ENCODE results near the gene DEFB112. TPM values are rescaled to one million over a fixed set of nuclear protein-coding genes. Genes with fewer than 3 reads are reported as not detected.

Gene DEFB112
- total RNA-seq, 4 donors from 2014 or later = not detected

DNA sequence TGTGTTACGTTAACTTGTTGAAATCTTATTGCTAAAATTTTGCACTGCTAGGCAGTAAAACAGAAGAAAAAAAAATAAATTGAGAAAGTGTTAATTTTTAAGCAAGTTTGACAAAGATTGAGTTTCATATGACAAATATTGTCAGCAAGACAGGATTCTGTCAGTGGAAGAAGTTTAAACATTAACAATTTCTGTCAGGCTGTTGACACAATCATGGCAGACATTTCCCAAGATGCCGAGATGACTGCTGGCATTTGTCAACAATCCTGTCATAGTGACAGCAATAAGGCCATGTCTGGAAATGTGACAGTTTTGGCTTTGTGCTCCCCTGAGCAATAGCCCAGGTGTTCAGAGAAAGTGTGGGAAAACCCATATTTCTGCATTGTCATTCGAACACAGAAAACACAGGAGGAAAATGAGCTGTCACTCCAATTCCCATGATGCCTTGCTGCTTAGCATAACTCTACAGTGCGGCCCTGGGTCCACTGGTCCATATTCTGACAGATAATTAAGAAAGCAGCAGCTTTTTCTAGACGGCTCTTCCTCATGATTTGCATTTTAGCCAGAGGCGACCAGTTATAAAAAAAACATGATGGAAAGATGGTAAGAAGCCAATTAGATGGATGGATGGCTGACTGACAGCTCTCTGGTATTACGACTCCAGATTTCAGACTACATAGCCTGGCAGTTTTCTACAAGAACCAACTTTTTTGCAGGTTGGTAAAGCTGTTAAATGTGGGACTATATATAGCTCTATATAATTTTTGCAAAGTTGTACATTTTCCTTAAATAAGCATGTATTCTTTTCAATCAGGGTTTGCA lies 43.6 kb upstream of the DEFB112 start:
- WGBS = 66% methylated on average over 7 of the region's 7 CpGs
- TF ChIP-seq POLR2AphosphoS5 (IDR thresholded peaks at IDR 0.05) = no peak
- TF ChIP-seq EP300 (IDR thresholded peaks at IDR 0.05) = no peak
- TF ChIP-seq CTCF (IDR thresholded peaks at IDR 0.05) = no peak
- no peak for TF ChIP-seq POLR2A (IDR thresholded peaks at IDR 0.05; ENCODE audit: low read depth)

DNA sequence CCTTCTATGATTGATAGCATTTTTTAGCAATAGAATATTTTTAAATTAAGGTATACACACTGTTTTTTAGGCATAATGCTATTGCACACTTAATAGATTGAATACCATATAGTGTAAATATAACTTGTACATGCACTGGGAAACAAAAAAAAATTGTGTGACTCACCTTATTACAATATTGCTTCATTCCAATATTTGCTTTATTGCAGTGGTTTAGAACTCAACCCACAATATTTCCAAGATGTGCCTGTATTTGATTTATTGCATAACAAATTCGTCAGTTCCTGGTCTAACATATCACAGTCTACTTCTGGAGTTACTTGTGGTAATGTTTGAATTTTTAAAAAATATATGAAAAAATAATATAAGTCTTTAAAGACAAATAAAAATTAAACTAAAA lies 41.9 kb upstream of the DEFB112 start:
- Histone ChIP-seq H3K4me3 (no peak overlapping the region), H3K36me3 (no peaks in the 10 kb centered on the region), H3K4me1 (peaks cover 0 to 19% (median 14%) of the 10 kb centered on the region in 4 donors), H3K9me3 (no peaks in the 10 kb centered on the region), H3K27ac (replicated peaks in 1 of 4) (no peak overlapping the region), H3K27me3 (no peaks in the 10 kb centered on the region)
- intact Hi-C loops (cut with DNase I) = no loop called here
- TF ChIP-seq EP300 (IDR thresholded peaks at IDR 0.05) (no peak), CTCF (IDR thresholded peaks at IDR 0.05) (no peak), POLR2AphosphoS5 (IDR thresholded peaks at IDR 0.05) (no peak), POLR2A (IDR thresholded peaks at IDR 0.05; ENCODE audit: low read depth) (no peak)
- 51% methylated on average over 1 of the region's 1 CpG for WGBS
- DNase-seq (ENCODE audit: extremely low spot score) = no peak

More for the DNA sequence above, 43.6 kb upstream of the DEFB112 start:
- Histone ChIP-seq H3K27ac (replicated peaks in 1 of 4) (no peak overlapping the region), H3K4me3 (no peak overlapping the region), H3K4me1 (peaks cover 0 to 26% (median 22%) of the 10 kb centered on the region in 4 donors), H3K9me3 (no peaks in the 10 kb centered on the region), H3K36me3 (no peaks in the 10 kb centered on the region), H3K27me3 (no peaks in the 10 kb centered on the region)
- DNase-seq (ENCODE audit: extremely low spot score) = no peak
- intact Hi-C loops (cut with DNase I) = no loop called here

DNA sequence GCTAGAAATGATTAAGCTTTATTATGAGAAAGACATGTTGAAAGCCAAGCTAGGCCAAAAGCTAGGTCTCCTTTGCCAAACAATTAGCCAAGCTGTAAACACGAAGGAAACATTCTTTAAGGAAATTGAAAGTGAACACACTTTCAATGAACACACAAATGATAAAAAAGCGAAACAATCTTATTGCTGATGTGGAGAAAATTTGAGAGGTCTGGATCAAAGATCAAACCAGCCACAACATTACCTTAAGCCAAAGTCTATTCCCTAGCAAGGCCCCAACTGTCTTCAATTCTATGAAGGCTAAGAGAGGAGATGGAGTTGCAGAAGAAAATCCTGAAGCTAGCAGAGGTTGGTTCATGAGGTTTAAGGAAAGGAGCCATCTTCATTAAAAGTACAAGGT lies 40.2 kb upstream of the DEFB112 start:
- WGBS = 83% methylated on average over 2 of the region's 2 CpGs
- intact Hi-C loops (cut with DNase I) = no loop called here
- H3K27me3 ChIP-seq = no peaks in the 10 kb centered on the region

GRCh38 chr6:50087231-50087954 lies 37.7 kb upstream of the DEFB112 start:
- H3K27ac ChIP-seq (replicated peaks in 1 of 4) = no peak overlapping the region
- H3K36me3 ChIP-seq = no peaks in the 10 kb centered on the region
- DNase-seq (ENCODE audit: extremely low spot score) = no peak
- TF ChIP-seq POLR2AphosphoS5 (IDR thresholded peaks at IDR 0.05) = no peak
- TF ChIP-seq CTCF (IDR thresholded peaks at IDR 0.05) = no peak
- no peaks in the 10 kb centered on the region for H3K9me3 ChIP-seq
- H3K27me3 ChIP-seq = no peaks in the 10 kb centered on the region
- intact Hi-C loops (cut with DNase I) = no loop called here
- 48% methylated on average over 2 of the region's 2 CpGs for WGBS
- H3K4me3 ChIP-seq = no peak overlapping the region
- H3K4me1 ChIP-seq = no peaks in the 10 kb centered on the region

More for the DNA sequence above, 40.2 kb upstream of the DEFB112 start:
- H3K4me3 ChIP-seq = no peak overlapping the region
- H3K9me3 ChIP-seq = no peaks in the 10 kb centered on the region
- no peak overlapping the region for H3K27ac ChIP-seq (replicated peaks in 1 of 4)
- no peak for DNase-seq (ENCODE audit: extremely low spot score)
- TF ChIP-seq EP300 (IDR thresholded peaks at IDR 0.05) = no peak
- TF ChIP-seq POLR2A (IDR thresholded peaks at IDR 0.05; ENCODE audit: low read depth) = no peak
- no peak for TF ChIP-seq CTCF (IDR thresholded peaks at IDR 0.05)
- no peak for TF ChIP-seq POLR2AphosphoS5 (IDR thresholded peaks at IDR 0.05)
- peaks cover 0 to 7% (median 3%) of the 10 kb centered on the region in 4 donors for H3K4me1 ChIP-seq
- H3K36me3 ChIP-seq = no peaks in the 10 kb centered on the region

All from esophagus muscularis mucosa (tissue), 4 donors.